ENCODE measurements around the gene HTR3D. TPM values are rescaled to one million over a fixed set of nuclear protein-coding genes. Genes with fewer than 3 reads are reported as not detected.

Gene HTR3D
- total and polyA plus RNA-seq, 2 of the 4 experiments (the other 2 are of a cell fraction), result not detected

DNA sequence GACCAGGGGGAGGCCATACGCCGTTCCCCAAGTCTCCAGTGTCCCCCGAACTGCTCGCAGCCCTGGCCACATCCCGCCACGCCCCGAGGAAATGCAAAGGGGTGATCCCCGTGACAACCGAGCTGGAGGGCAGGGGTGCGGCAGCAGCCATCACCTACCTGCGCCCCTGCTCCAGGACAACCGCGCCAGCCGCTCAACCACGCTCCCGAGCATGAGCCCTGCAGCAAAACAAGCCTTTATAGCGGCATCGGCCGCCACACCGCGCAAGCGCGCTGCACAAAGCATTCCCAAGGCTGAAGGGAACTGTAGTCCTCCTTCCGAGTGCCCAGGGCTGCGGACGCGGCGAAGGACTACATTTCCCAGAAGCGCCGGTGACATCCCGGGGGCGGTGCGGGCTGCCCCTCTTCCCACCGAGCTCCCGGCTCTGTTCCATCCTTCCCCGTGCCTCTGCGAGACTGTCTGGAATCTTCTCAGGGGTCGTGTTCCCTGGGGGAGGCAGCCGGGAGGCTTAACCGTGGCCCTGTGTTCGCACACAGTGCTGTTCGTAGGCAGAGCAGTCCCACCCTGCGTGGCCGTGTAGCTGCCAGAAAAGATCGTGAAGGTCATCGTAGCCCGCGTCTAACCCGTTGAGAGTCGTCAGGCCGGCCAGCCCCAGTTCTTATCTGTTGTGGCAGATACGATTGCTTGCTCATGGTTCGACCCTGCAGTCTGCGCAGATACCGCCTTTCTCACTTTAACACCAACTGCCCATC lies 13.7 kb upstream of the HTR3D start, which contains the start of gene ABCC5:
Gene ABCC5, minus strand, starts transcription at position 213 of the 752 bp plus-strand sequence. CDS start 3,492 bp downstream, outside the sequence.
- H3K23ac ChIP-seq (ENCODE audit: low read depth, low read length), result peak within 1 kb of the TSS; percentile 94
- H2AK9ac ChIP-seq (replicated peaks; ENCODE audit: low read depth, low read length, poor library complexity), result peak within 1 kb of the TSS; percentile 93
- H3K4me1 ChIP-seq (ENCODE audit: control insufficient read depth, insufficient read depth, low read length), result peaks cover 7% of the 10 kb centered on the region
- peak within 1 kb of the TSS; percentile 57 for H3K4me3 ChIP-seq (ENCODE audit: insufficient read depth, low read depth, low read length)
- 1% methylated on average over 30 of the region's 55 CpGs; no CpG with 5 or more reads in 1 of the 2 experiments for WGBS, 2 experiments (ENCODE audit: extremely low coverage in 2 of 2, insufficient read length in 1 of 2)
- peak within 1 kb of the TSS; percentile 88 for H3K4me2 ChIP-seq (ENCODE audit: low read depth, low read length)
- TF ChIP-seq MXI1 (IDR thresholded peaks at IDR 0.05; ENCODE audit: borderline replicate concordance, low read depth, low read length) (peak; percentile 48; the same call in 1 of the 2 replicates), MAZ (IDR thresholded peaks at IDR 0.05; ENCODE audit: borderline replicate concordance, low read depth, low read length) (peak; percentile 79; the same call in 1 of the 2 replicates), POLR2A (IDR thresholded peaks at IDR 0.05; ENCODE audit: low read depth, low read length) (0 out of 2 replicates have a peak, but pooled peaks have one; percentile 24), CHD1 (IDR thresholded peaks at IDR 0.05; ENCODE audit: low read depth, low read length) (no peak)
- TF ChIP-seq, protein P1, sequence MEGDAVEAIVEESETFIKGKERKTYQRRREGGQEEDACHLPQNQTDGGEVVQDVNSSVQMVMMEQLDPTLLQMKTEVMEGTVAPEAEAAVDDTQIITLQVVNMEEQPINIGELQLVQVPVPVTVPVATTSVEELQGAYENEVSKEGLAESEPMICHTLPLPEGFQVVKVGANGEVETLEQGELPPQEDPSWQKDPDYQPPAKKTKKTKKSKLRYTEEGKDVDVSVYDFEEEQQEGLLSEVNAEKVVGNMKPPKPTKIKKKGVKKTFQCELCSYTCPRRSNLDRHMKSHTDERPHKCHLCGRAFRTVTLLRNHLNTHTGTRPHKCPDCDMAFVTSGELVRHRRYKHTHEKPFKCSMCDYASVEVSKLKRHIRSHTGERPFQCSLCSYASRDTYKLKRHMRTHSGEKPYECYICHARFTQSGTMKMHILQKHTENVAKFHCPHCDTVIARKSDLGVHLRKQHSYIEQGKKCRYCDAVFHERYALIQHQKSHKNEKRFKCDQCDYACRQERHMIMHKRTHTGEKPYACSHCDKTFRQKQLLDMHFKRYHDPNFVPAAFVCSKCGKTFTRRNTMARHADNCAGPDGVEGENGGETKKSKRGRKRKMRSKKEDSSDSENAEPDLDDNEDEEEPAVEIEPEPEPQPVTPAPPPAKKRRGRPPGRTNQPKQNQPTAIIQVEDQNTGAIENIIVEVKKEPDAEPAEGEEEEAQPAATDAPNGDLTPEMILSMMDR (conservative IDR thresholded peaks at IDR 0.05; ENCODE audit: low read depth, low read length), result no peak
- in situ Hi-C loops (cut with MboI; ENCODE audit: low sequenced_read_pairs), result loop anchor here (10.0 kb wide), 1 partner anchor 123 kb away; no protein-coding TSS in a partner anchor
- peak; percentile 91 for DNase-seq
- H2BK20ac ChIP-seq (ENCODE audit: low read depth, low read length), result peak within 1 kb of the TSS; percentile 39; the same call in 1 of the 2 replicates
- ChIA-PET CTCF (interaction anchor here (0.5 to 1.0 kb wide), 9 partner anchors 12 to 688 kb away, joined by 3 to 5 read pairs (median 3); no protein-coding TSS in a partner anchor), POLR2A (ENCODE audit: unreplicated experiment) (interaction anchor here (0.6 to 0.9 kb wide), 2 partner anchors 122 to 131 kb away, joined by 3 to 5 read pairs; no protein-coding TSS in a partner anchor)
- peak within 1 kb of the TSS; percentile 94 for H4K91ac ChIP-seq (ENCODE audit: insufficient read depth, low read depth, low read length)
- peak within 1 kb of the TSS; percentile 92 for H3K9ac ChIP-seq (ENCODE audit: low read depth, low read length)
- no peaks in the 10 kb centered on the region for H3K36me3 ChIP-seq (ENCODE audit: control insufficient read depth, insufficient read depth, low read length)
- peak within 1 kb of the TSS; percentile 52; the same call in 1 of the 2 replicates for H2BK120ac ChIP-seq (ENCODE audit: low read depth, low read length)
- peak within 1 kb of the TSS; percentile 77 for H2BK5ac ChIP-seq (ENCODE audit: low read depth, low read length, poor library complexity, severe bottlenecking)
- peak within 1 kb of the TSS; percentile 97 for H3K14ac ChIP-seq (replicated peaks; ENCODE audit: low read depth, low read length)
- H3K9me1 ChIP-seq (ENCODE audit: insufficient read depth, low read length), result peaks cover 3% of the 10 kb centered on the region
- H2BK15ac ChIP-seq (ENCODE audit: low read depth, low read length), result no peak within 1 kb of the TSS; the same call in 2 of the 3 replicates
- no peaks in the 10 kb centered on the region for H4K20me1 ChIP-seq (ENCODE audit: insufficient read depth, low read length)
- BruUV-seq (replicated peaks), result no TSS peak
- H3K56ac ChIP-seq (ENCODE audit: extremely low read depth, insufficient read depth, low read length), result peak within 1 kb of the TSS; percentile 77; the same call in 1 of the 2 replicates
- H3K9me3 ChIP-seq (ENCODE audit: control insufficient read depth, insufficient read depth, low read length), result no peaks in the 10 kb centered on the region
- peak within 1 kb of the TSS; percentile 94 for H2AFZ ChIP-seq (replicated peaks; ENCODE audit: low read length, poor library complexity)
- peaks cover 15 to 22% of the 10 kb centered on the region in 2 experiments for H3K79me1 ChIP-seq (ENCODE audit: low read depth in 1 of 2, low read length in 2 of 2)
- peak within 1 kb of the TSS; percentile 84 for H4K5ac ChIP-seq (ENCODE audit: low read depth, low read length)
- intact Hi-C loops (cut with micrococcal nuclease), result loop anchor here (1.0 to 10.0 kb wide), 4 partner anchors 29 to 237 kb away; no protein-coding TSS in a partner anchor
- 0 out of 2 replicates have a peak, but pooled peaks cover 1% of the 10 kb centered on the region for H3K27me3 ChIP-seq (ENCODE audit: control insufficient read depth, insufficient read depth, low read length)
- peak within 1 kb of the TSS; percentile 94 for H3K4ac ChIP-seq (ENCODE audit: low read depth, low read length)
- H3K18ac ChIP-seq (ENCODE audit: low read depth, low read length), result peak within 1 kb of the TSS; percentile 75
- H4K8ac ChIP-seq (ENCODE audit: low read depth in 2 of 2, low read length in 2 of 2), result peak within 1 kb of the TSS; percentile 85 to 97
- peak; percentile 99 for ATAC-seq (ENCODE audit: low read depth)
- peak within 1 kb of the TSS; percentile 82 for H3K27ac ChIP-seq (ENCODE audit: insufficient read depth, low read length)
- dilution Hi-C loops (cut with HindIII; ENCODE audit: low sequenced_read_pairs, unreplicated experiment), result no loop called here
- H2AK5ac ChIP-seq (ENCODE audit: low read depth, low read length), result peak within 1 kb of the TSS; percentile 65
